A549 treated with DMSO at 1 μM for 4 hours (cell line): ENCODE results near the gene ELK4. TPM values are rescaled to one million over a fixed set of nuclear protein-coding genes. Genes with fewer than 3 reads are reported as not detected.

ENCODE experiments used
- total RNA-seq: library from RNA; stranded (reverse); fragments of 200-300 nt; extraction: Qiagen RNA extraction; gene quantifications from 5 replicates; pipeline ENCODE4 v1.2.3, GENCODE V29; 2022; ENCODE audit warnings: low read depth

The ELK4 gene, protein sequence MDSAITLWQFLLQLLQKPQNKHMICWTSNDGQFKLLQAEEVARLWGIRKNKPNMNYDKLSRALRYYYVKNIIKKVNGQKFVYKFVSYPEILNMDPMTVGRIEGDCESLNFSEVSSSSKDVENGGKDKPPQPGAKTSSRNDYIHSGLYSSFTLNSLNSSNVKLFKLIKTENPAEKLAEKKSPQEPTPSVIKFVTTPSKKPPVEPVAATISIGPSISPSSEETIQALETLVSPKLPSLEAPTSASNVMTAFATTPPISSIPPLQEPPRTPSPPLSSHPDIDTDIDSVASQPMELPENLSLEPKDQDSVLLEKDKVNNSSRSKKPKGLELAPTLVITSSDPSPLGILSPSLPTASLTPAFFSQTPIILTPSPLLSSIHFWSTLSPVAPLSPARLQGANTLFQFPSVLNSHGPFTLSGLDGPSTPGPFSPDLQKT
- 6.4 to 9.5 TPM (median 8.6 TPM) in 5 replicates for total RNA-seq

DNA sequence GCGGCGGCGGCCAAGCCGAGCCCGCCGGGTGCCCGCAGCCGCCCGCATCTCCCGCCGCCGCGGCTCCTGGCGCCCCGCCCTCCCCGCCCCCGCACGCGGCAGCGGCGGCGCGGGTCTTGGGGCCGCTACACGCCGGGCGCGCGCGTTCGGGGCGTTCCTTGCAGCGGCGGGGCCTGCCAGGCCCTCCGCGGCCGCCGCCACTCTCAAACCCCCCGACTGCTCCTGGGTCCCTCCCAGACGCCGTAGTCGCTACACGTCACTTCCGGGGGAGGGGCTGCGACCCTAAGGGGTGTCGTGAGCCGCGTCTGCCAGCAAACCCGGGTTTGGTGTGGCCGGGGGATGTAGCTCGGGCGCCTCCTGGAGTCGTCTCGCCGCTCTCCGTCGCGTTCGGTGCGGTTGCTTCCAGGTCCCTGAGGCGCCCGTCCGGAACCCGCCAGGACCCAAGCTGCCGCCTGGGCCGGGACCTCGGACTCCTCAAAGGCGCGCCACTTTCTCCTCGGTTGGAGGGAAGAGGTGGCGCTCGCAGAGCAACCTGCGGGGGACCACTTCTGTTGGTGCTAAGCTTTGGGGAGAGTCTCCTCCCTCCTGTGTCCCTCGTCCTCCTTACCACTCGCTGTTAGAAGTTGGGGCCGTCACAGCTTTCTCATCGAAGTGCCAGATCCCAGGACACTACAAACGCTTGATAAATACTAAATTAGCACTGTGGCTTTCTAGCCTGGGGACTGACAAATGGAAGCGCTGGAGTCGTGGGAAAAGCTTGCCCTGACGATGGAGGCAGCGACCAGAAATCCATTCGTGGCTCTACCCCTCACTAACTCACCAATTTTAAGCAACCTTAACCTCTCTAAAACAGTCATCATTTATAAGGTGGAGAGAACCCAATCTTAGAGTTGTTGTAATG is at the start of gene ELK4:
TSS of gene ELK4 (minus strand) at position 244 of the 901 bp plus-strand sequence. CDS start 8,129 bp downstream, outside the sequence.

DNA sequence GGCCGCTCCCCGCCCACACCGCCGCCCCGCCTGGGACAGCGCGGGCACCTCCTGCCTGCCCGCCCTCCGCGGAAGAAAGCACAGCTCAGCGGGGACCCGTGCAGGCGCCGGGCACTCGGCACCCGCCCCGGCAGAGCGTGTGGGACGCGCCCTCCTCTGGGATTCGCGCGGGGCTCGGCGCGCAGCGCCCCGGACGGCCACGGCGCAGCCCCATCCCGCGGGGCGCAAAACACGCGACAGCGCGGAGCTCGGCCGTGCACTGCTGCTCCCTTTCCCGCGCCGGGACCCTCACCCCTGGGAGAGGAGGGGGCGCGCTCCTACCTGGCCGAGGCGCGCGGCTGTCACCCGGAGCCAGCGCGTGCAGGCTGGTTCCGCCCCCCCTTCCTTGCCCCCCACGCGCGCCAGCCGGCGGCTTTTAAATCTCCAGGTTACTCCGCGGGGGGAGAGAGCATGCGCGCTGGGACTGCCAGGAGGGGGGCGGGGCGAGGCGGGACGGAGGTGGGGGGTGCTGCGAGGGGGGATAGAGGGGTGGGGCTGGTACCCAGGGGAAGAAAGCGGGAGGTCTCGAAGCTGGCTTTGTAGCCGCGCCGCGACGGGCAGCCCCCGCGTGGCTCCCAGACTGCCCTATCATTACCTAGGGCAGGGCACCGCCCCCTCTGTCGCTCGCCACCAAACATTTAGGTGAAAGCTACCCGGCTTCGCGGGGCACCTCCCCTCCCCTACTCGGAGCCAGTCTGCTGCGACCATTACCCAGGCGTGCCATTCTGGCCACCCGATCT is 48.5 kb upstream of the ELK4 start, which contains the start of gene SLC45A3:
TSS of gene SLC45A3 (minus strand) at position 437 of the 779 bp plus-strand sequence. CDS start 15,853 bp downstream, outside the sequence.

Other genes starting within 250 kb of the ELK4 start
- not detected in 5 replicates for gene LEMD1, start 210.0 kb downstream of the ELK4 start, total RNA-seq
- gene BLACAT1, start 176.0 kb downstream of the ELK4 start, total RNA-seq: 0.03 to 0.07 TPM in 2 of 5 replicates, not detected in the others
- gene CDK18, start 127.3 kb downstream of the ELK4 start, total RNA-seq: 0.66 to 1.3 TPM (median 1.1 TPM) in 5 replicates
- 5.5 to 7.2 TPM (median 6.7 TPM) in 5 replicates for gene SLC45A3, start 48.5 kb upstream of the ELK4 start, total RNA-seq
- gene NUCKS1, start 118.2 kb upstream of the ELK4 start, total RNA-seq: 94.8 to 158 TPM (median 127 TPM) in 5 replicates
- gene RAB29, start 143.5 kb upstream of the ELK4 start, total RNA-seq: 12.5 to 13.6 TPM (median 13.0 TPM) in 5 replicates
- gene SLC41A1, start 181.2 kb upstream of the ELK4 start, total RNA-seq: 25.2 to 28.8 TPM (median 27.3 TPM) in 5 replicates
- gene PM20D1, start 218.1 kb upstream of the ELK4 start, total RNA-seq: not detected in 5 replicates